Activated CD4-positive, alpha-beta T cell treated with anti-CD3 and anti-CD28 coated beads, Interleukin-2, Interleukin-6, amounts not matched to agents 100 ng/mL and 50 ng/mL, durations not matched to agents 16 hours and 8 hours (primary cell): ENCODE data around the gene ANKRD17.

Experiments used
- DNase-seq: peaks from one replicate; pipeline ENCODE4 v3.0.0-alpha.2; 2020

Gene ANKRD17

GRCh38 chr4:73037057-73037456 is 221.5 kb downstream of the ANKRD17 start:
- no peak for DNase-seq

GRCh38 chr4:73036123-73036522 is 222.5 kb downstream of the ANKRD17 start:
- DNase-seq: no peak

- DNase-seq: no peak
Observed at GRCh38 chr4:73034896-73035295, 223.7 kb downstream of the ANKRD17 start.

- no peak for DNase-seq
Observed at GRCh38 chr4:73028621-73029020, 230.0 kb downstream of the ANKRD17 start.
